HG03025 (cell line): ENCODE measurements around the gene NFYC.
"Not testable (repeated sequence)": the region's sequence is repeated elsewhere in the genome, so short reads cannot be mapped to it uniquely, and the experiment has no call there.

Source experiments
- ATAC-seq: cut with Tn5 transposase; IDR thresholded peaks from one replicate; pipeline ENCODE4 v1.9.1; 2021; ENCODE audit warnings: mild to moderate bottlenecking, moderate library complexity; ENCODE audit not compliant: unreplicated experiment, low FRiP score

The NFYC gene

GRCh38 chr1:40664791-40665190 is 26.7 kb upstream of the NFYC start:
- no peak for ATAC-seq

- ATAC-seq, result peak; percentile 45
Measured at GRCh38 chr1:40665335-40666171, 26.0 kb upstream of the NFYC start, which contains the start of gene RIMS3. Gene RIMS3, minus strand, starts transcription at chr1:40665682. Its CDS starts 23,757 bp downstream, at chr1:40641925.

GRCh38 chr1:40668769-40669525 is 22.6 kb upstream of the NFYC start:
- no peak for ATAC-seq

GRCh38 chr1:40673452-40673851 is 18.1 kb upstream of the NFYC start:
- ATAC-seq, result no peak

- ATAC-seq, result no peak
Measured at GRCh38 chr1:40676501-40676900, 15.0 kb upstream of the NFYC start.

- ATAC-seq, result no peak
Measured at GRCh38 chr1:40679165-40679953, 12.1 kb upstream of the NFYC start.

GRCh38 chr1:40684669-40685068 is 6.8 kb upstream of the NFYC start:
- ATAC-seq, result no peak

GRCh38 chr1:40687059-40687458 is 4.4 kb upstream of the NFYC start:
- ATAC-seq, result no peak

GRCh38 chr1:40687661-40688060 is 3.8 kb upstream of the NFYC start:
- ATAC-seq, result no peak

- no peak for ATAC-seq
Measured at GRCh38 chr1:40689737-40690136, 1.8 kb upstream of the NFYC start.

- ATAC-seq, result no peak
Measured at GRCh38 chr1:40690771-40691537, 550 bp upstream of the NFYC start.

GRCh38 chr1:40692429-40692895 is 958 bp downstream of the NFYC start:
- ATAC-seq, result no peak

GRCh38 chr1:40693425-40693824 is 1.9 kb downstream of the NFYC start:
- ATAC-seq, result no peak

GRCh38 chr1:40694353-40694874 is 2.9 kb downstream of the NFYC start:
- no peak for ATAC-seq

GRCh38 chr1:40696294-40696693 is 4.8 kb downstream of the NFYC start:
- no peak for ATAC-seq

- no peak for ATAC-seq
Measured at GRCh38 chr1:40697436-40697835, 5.9 kb downstream of the NFYC start.

- ATAC-seq, result no peak
Measured at GRCh38 chr1:40699787-40700186, 8.3 kb downstream of the NFYC start.

- ATAC-seq, result no peak
Measured at GRCh38 chr1:40701684-40702083, 10.2 kb downstream of the NFYC start.

GRCh38 chr1:40702810-40703209 is 11.3 kb downstream of the NFYC start:
- not testable (repeated sequence) for ATAC-seq

- no peak for ATAC-seq
Measured at GRCh38 chr1:40703316-40703715, 11.8 kb downstream of the NFYC start.
